ENCODE measurements around the gene KCNH1. TPM values are rescaled to one million over a fixed set of nuclear protein-coding genes. Genes with fewer than 3 reads are reported as not detected.

Gene KCNH1
- total and polyA plus RNA-seq, 5 donors, result 0.02 TPM; not detected in 4

DNA sequence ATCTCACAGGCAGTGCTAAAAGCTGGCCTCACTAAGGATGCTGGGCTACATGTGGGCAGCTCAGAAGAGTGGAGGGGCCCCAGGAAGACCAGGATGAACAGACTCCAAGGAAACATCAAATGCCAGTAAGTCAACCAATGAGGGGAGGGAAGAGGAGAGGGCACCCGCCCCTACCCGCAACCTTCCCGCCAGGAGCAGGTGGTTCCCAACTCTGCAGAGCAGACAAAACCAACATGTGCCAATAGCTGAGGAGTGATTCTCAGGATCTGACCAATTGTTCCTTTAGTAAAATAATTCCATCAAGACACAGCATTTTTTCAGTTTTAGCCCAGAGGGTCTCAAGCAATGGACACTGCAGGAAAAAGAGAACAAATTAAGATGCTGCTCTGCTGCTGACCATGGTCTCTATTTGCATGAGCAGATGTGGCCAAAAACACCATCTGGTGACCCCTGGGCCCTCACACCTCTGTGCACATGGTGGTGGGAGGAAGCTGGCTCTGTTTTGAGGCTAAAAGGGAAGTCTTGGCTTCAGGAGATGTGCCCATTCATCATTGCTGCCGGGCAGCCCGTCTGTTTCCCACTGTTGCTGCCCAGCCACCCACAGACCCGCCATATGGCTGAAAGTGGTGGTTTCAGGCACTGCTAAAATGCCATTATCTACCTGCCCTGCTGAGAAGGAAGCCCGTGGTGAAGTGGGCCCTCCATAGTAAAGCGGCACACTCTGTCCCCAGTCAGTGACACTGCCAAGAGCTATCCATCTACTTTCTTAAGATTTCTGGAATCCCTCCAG lies 231.8 kb downstream of the KCNH1 start:
- ATAC-seq (no peak), DNase-seq (no peak)
- no peak overlapping the region for H3K27ac ChIP-seq (ENCODE audit: low read length)
- no peak overlapping the region for H3K4me3 ChIP-seq (ENCODE audit: low read length)
- no peaks in the 10 kb centered on the region for H3K9me3 ChIP-seq (ENCODE audit: control insufficient read depth, low read length)
- intact Hi-C loops (cut with DNase I), result no loop called here
- no peaks in the 10 kb centered on the region for H3K4me1 ChIP-seq (ENCODE audit: control insufficient read depth, insufficient read depth, low read length)
- no peaks in the 10 kb centered on the region for H3K27me3 ChIP-seq (ENCODE audit: control insufficient read depth, insufficient read depth)
- 61% methylated on average over 8 of the region's 8 CpGs for WGBS

DNA sequence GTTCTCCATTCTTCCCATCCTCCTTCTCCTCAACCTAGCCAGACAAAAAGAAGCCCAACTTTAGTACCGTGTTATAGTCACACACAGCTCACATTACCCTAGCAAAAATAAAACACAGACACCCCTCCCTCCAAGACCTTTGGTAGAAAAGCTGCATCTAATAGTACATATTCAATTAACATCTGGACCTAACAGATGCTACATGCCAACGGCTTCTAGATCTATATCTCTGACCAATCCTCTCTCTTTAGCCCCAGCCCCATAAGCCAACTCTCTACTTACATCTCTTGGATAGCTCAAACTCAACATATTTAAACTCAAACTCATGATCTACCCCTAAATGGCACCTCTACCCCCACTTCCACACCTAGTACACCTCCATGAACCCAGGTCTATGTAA lies 233.1 kb downstream of the KCNH1 start:
- ATAC-seq, result no peak

DNA sequence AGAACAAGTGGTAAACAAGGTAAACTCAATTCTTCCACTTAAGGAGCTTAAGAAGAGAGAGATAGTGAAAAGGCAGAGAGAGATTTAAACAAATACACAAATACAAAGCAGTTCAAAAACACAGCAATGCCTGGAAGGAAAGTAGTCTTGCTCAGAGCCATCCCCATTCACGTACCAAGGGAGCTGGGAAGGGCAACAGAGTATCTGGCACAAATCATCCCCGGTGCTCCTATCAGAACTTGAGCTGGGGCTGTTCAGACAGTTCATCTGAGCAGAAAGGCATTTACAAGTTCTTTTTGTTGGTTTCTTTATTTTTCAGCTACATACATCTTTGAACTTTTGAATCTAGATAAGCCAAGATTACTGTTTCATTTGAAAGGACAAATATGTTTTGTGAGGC lies 233.9 kb downstream of the KCNH1 start:
- ATAC-seq (no peak), DNase-seq (no peak)
- Histone ChIP-seq H3K27ac (ENCODE audit: low read length) (no peak overlapping the region), H3K27me3 (ENCODE audit: control insufficient read depth, insufficient read depth) (no peaks in the 10 kb centered on the region), H3K9me3 (ENCODE audit: control insufficient read depth, low read length) (no peaks in the 10 kb centered on the region), H3K4me1 (ENCODE audit: control insufficient read depth, insufficient read depth, low read length) (no peaks in the 10 kb centered on the region), H3K4me3 (ENCODE audit: low read length) (no peak overlapping the region)
- intact Hi-C loops (cut with DNase I), result no loop called here
- WGBS, result 54% methylated on average over 2 of the region's 2 CpGs

More for the DNA sequence above, 233.1 kb downstream of the KCNH1 start:
- intact Hi-C loops (cut with DNase I), result no loop called here
- Histone ChIP-seq H3K27me3 (ENCODE audit: control insufficient read depth, insufficient read depth) (no peaks in the 10 kb centered on the region), H3K4me1 (ENCODE audit: control insufficient read depth, insufficient read depth, low read length) (no peaks in the 10 kb centered on the region), H3K4me3 (ENCODE audit: low read length) (no peak overlapping the region), H3K27ac (ENCODE audit: low read length) (no peak overlapping the region), H3K9me3 (ENCODE audit: control insufficient read depth, low read length) (no peaks in the 10 kb centered on the region)
- DNase-seq, result no peak
- WGBS, result 70% methylated on average over 2 of the region's 2 CpGs

DNA sequence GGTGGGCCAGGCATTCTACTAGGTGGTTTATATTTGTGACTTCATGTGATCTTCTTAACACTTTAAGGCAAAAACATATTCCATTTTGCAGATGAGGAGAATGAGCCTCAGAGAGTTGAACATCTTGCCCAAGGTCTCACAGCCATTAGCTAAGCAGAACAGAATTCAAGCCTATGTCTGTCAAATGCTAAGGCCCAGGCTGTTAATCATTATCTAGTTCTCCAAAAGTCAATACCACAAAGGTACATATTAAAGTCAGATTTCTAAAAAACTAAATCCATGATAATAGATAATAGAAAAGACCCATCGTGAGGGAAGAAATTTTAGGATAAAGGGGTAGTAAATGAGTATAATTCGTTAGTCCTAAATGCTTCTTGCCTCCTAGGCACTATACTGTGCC lies 234.3 kb downstream of the KCNH1 start:
- Histone ChIP-seq H3K9me3 (ENCODE audit: control insufficient read depth, low read length) (no peaks in the 10 kb centered on the region), H3K27me3 (ENCODE audit: control insufficient read depth, insufficient read depth) (no peaks in the 10 kb centered on the region), H3K4me1 (ENCODE audit: control insufficient read depth, insufficient read depth, low read length) (no peaks in the 10 kb centered on the region), H3K27ac (ENCODE audit: low read length) (no peak overlapping the region), H3K4me3 (ENCODE audit: low read length) (no peak overlapping the region)
- intact Hi-C loops (cut with DNase I), result no loop called here
- no peak for DNase-seq
- no peak for ATAC-seq
- WGBS, result 62% methylated on average over 2 of the region's 2 CpGs

DNA sequence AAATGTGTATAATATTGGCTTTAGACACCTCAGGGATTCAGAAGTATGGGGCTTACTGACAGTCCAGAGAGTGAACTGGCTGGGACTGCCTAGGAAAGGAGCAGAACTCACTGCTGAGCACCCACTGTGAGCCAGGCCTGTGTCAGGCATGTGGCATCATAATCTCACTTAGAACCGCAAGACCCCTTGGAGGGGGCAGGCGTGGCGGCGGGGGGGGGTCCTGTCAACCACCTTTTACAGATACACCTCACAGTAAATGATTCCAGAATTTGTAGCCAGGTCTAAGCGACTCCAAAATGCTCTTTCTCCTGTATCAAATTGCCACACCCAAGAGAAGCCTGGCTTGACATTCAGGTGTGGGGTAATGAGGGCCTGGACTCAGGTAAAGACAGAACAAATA lies 235.5 kb downstream of the KCNH1 start:
- Histone ChIP-seq H3K27ac (ENCODE audit: low read length) (no peak overlapping the region), H3K27me3 (ENCODE audit: control insufficient read depth, insufficient read depth) (no peaks in the 10 kb centered on the region), H3K9me3 (ENCODE audit: control insufficient read depth, low read length) (no peaks in the 10 kb centered on the region), H3K4me3 (ENCODE audit: low read length) (no peak overlapping the region), H3K4me1 (ENCODE audit: control insufficient read depth, insufficient read depth, low read length) (no peaks in the 10 kb centered on the region)
- intact Hi-C loops (cut with DNase I), result no loop called here
- ATAC-seq (no peak), DNase-seq (no peak)
- WGBS, result 83% methylated on average over 5 of the region's 5 CpGs

DNA sequence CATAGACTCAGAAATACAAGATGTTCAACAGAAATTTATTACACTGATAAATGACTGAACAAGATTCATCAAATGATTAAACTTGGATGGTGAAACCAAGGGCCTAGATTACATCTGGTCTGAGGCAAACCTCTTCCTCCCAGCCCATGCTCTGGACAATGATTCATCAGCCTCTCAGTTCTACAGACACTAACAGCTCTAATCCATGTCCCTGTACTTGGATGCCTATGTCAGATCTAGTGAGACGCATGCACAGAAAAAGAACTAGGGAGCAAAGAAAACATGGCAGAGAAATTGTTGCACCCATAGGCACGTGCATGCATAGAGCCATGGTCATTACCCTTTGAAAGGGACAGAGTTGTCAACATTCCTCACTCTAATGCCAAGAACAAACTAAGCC lies 250.1 kb downstream of the KCNH1 start:
- H3K4me3 ChIP-seq (ENCODE audit: low read length), result no peak overlapping the region
- DNase-seq, result no peak
- no peak for ATAC-seq
- no peaks in the 10 kb centered on the region for H3K27me3 ChIP-seq (ENCODE audit: control insufficient read depth, insufficient read depth)
- intact Hi-C loops (cut with DNase I), result no loop called here
- H3K4me1 ChIP-seq (ENCODE audit: control insufficient read depth, insufficient read depth, low read length), result no peaks in the 10 kb centered on the region
- H3K27ac ChIP-seq (ENCODE audit: low read length), result no peak overlapping the region
- no peaks in the 10 kb centered on the region for H3K9me3 ChIP-seq (ENCODE audit: control insufficient read depth, low read length)
- WGBS, result 71% methylated on average over 2 of the region's 2 CpGs

DNA sequence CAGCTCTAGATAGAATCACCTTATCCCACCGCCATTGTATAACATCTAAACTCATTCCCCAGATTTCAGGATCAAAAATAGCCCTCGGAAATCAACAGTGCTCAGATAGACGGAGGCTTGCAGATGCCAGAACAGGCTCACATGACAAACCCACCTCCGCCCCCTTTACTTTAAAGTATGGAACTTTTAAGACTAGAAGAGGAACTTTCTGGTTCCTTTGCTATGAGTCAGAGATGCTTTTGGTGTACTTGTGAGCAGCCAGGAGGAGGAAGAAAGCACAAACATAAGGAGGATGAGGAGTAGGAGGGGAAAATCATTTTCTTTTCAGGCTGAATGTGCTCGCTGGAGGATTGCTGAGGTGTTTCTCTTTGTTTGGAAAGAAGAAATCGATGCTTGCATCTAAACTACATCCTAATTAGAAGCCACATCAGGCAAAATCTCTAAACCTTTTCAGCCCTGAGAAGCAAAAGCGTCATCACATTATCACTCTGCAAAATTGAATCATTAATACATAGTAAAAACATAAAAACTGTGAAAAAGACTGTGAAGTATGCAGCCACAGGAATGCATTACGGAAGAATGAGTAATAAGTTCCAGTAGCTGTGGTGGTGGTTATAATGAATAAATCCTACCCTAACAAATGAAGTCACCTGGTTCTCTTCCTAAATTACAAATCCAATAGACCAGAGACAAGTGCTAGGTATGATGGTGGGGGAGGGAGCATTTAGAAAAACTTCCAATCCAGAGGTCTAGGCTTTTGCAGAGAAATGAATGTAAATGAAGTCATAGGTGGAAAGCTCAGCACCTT lies 251.3 kb downstream of the KCNH1 start:
- intact Hi-C loops (cut with DNase I), result no loop called here
- 67% methylated on average over 8 of the region's 8 CpGs for WGBS
- no peaks in the 10 kb centered on the region for H3K4me1 ChIP-seq (ENCODE audit: control insufficient read depth, insufficient read depth, low read length)
- no peaks in the 10 kb centered on the region for H3K9me3 ChIP-seq (ENCODE audit: control insufficient read depth, low read length)
- no peak overlapping the region for H3K27ac ChIP-seq (ENCODE audit: low read length)
- ATAC-seq (no peak), DNase-seq (no peak)
- no peak overlapping the region for H3K4me3 ChIP-seq (ENCODE audit: low read length)
- no peaks in the 10 kb centered on the region for H3K27me3 ChIP-seq (ENCODE audit: control insufficient read depth, insufficient read depth)

DNA sequence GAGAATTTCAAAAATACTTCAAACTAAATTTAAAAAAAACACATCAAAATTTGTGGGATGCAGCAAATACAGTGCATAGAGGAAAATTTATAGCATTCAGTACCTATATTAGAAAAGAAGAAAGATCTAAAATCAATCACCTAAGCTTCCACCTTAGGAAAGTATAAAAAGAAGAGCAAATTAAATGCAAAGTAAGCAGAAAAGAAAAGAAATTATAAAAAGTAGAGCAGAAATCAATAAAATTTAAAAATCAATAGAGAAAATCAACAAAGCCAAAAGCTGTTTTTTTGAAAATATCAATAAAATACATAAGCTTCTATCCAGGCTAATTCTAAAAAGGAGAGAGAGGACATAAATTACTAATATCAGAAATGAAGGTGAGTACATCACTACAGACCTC lies 255.4 kb downstream of the KCNH1 start:
- H3K9me3 ChIP-seq (ENCODE audit: control insufficient read depth, low read length), result no peaks in the 10 kb centered on the region
- H3K27me3 ChIP-seq (ENCODE audit: control insufficient read depth, insufficient read depth), result no peaks in the 10 kb centered on the region
- DNase-seq (no peak), ATAC-seq (no peak)
- intact Hi-C loops (cut with DNase I), result no loop called here
- H3K4me3 ChIP-seq (ENCODE audit: low read length), result no peak overlapping the region
- H3K4me1 ChIP-seq (ENCODE audit: control insufficient read depth, insufficient read depth, low read length), result no peaks in the 10 kb centered on the region
- H3K27ac ChIP-seq (ENCODE audit: low read length), result no peak overlapping the region

DNA sequence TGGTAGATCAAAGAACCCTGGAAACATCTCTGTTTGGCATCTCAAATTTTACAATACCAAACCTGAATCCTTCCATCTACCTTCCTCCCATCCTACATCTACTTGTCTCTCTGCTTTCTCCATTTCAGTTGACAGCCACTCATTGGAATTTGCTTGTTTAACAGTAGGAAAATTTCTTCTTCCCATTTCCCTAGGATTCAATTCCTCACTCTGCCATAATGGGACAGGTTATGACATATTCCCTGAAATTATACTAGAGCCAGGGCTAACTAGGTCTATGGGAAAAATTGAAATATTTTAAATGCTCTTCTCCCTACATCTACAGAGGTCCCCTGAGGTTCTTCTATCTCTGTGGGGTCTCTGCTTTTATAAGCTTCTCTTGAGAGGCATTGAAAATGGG lies 257.7 kb downstream of the KCNH1 start:
- no peak overlapping the region for H3K4me3 ChIP-seq (ENCODE audit: low read length)
- H3K27ac ChIP-seq (ENCODE audit: low read length), result no peak overlapping the region
- H3K9me3 ChIP-seq (ENCODE audit: control insufficient read depth, low read length), result no peaks in the 10 kb centered on the region
- intact Hi-C loops (cut with DNase I), result no loop called here
- ATAC-seq, result no peak
- DNase-seq, result no peak
- H3K27me3 ChIP-seq (ENCODE audit: control insufficient read depth, insufficient read depth), result no peaks in the 10 kb centered on the region
- H3K4me1 ChIP-seq (ENCODE audit: control insufficient read depth, insufficient read depth, low read length), result no peaks in the 10 kb centered on the region

DNA sequence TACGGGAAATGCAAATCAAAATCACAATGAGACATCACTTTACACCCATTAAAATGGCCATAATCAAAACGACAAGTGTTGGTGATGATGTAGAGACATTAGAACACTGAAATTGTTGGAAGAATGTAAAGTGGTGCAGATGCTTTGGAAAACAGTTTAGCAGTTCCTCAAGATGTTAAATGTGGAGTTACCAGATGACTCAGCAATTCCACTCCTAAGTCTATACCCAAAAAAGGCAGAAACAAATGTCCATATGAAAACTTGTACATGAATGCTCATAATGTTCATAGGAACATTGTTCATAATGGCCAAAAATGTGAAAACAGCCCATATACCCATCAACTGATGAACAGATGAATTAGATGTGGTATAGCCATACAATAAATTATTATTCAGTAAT lies 267.4 kb downstream of the KCNH1 start:
- 72% methylated on average over 2 of the region's 2 CpGs for WGBS
- intact Hi-C loops (cut with DNase I), result no loop called here

DNA sequence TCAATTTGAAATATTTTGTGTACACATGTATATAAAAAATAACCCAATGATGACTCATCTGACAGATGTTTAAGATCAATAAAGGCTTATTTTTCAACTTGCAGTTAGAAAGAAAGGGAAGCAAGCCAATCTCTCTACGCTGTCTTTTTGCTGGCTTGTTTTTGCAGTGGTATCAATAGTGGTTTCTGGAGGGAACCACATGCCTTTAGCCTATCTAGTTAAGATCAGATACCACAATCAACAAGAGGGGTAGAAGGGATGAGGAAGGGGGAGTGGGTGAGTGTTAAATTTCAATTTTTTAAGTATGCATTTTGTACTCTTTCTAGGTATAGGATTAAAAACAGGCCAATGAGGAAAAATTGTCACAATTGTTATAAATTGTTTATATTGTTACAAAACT lies 276.2 kb downstream of the KCNH1 start:
- DNase-seq (no peak), ATAC-seq (no peak)
- Histone ChIP-seq H3K9me3 (ENCODE audit: control insufficient read depth, low read length) (no peaks in the 10 kb centered on the region), H3K27ac (ENCODE audit: low read length) (no peak overlapping the region), H3K27me3 (ENCODE audit: control insufficient read depth, insufficient read depth) (peaks cover 2% of the 10 kb centered on the region), H3K4me1 (ENCODE audit: control insufficient read depth, insufficient read depth, low read length) (no peaks in the 10 kb centered on the region), H3K4me3 (ENCODE audit: low read length) (no peak overlapping the region)
- 40% methylated on average over 1 of the region's 1 CpG for WGBS
- intact Hi-C loops (cut with DNase I), result no loop called here

More for the DNA sequence above, 267.4 kb downstream of the KCNH1 start:
- H3K27ac ChIP-seq (ENCODE audit: low read length), result no peak overlapping the region
- no peaks in the 10 kb centered on the region for H3K27me3 ChIP-seq (ENCODE audit: control insufficient read depth, insufficient read depth)
- H3K4me3 ChIP-seq (ENCODE audit: low read length), result no peak overlapping the region
- DNase-seq (no peak), ATAC-seq (no peak)
- H3K9me3 ChIP-seq (ENCODE audit: control insufficient read depth, low read length), result no peaks in the 10 kb centered on the region
- H3K4me1 ChIP-seq (ENCODE audit: control insufficient read depth, insufficient read depth, low read length), result no peaks in the 10 kb centered on the region

All from right cardiac atrium (tissue), 5 donors.